CD4-positive, alpha-beta memory T cell (primary cell): Measurements from ENCODE around the gene ARPP21. TPM values are rescaled to one million over a fixed set of nuclear protein-coding genes. Genes with fewer than 3 reads are reported as not detected.
"Not testable (repeated sequence)": the region's sequence is repeated elsewhere in the genome, so short reads cannot be mapped to it uniquely, and the experiment has no call there.

Source experiments
- CTCF ChIA-PET: fragments of 350-600 bp; sonication (Branson Sonifier 250); formaldehyde crosslinking; loops from one replicate; lab custom pipeline; 2021; ENCODE audit warnings: inconsistent platforms; ENCODE audit not compliant: partially characterized antibody; lab: Charles Lee
- POLR2A ChIA-PET: fragments of 350-600 bp; sonication (Branson Sonifier 250); formaldehyde crosslinking; loops from one replicate; lab custom pipeline; 2021; ENCODE audit not compliant: partially characterized antibody; lab: Charles Lee
- DNase-seq, 5 donors: peaks; one replicate each; pipeline versions ENCODE4 v3.0.0 to v3.0.0-alpha.2; 2020 to 2022; ENCODE audit warnings: mixed read lengths in 1 of 5
- H3K27ac ChIP-seq: one replicate; pipeline ENCODE4 v1.7.0; 2013; ENCODE audit warnings: low read depth, low read length
- H3K27me3 ChIP-seq: 2 replicates; pipeline ENCODE4 v1.7.0; 2013; ENCODE audit warnings: mild to moderate bottlenecking, low read length, moderate library complexity; ENCODE audit not compliant: insufficient read depth
- H3K36me3 ChIP-seq: 2 replicates; pipeline ENCODE4 v1.7.0; 2013; ENCODE audit warnings: mild to moderate bottlenecking, low read length, moderate library complexity; ENCODE audit not compliant: insufficient read depth
- H3K4me1 ChIP-seq: 2 replicates; pipeline ENCODE4 v1.7.0; 2013; ENCODE audit warnings: mild to moderate bottlenecking, low read length, moderate library complexity; ENCODE audit not compliant: insufficient read depth
- H3K4me3 ChIP-seq, 2 donors: one replicate each; pipeline ENCODE4 v1.7.0; 2013; ENCODE audit warnings: low read length in 2 of 2, mild to moderate bottlenecking in 1 of 2
- H3K9me3 ChIP-seq, 2 donors: one replicate each; pipeline ENCODE4 v1.7.0; 2013; ENCODE audit warnings: low read length in 2 of 2, control low read depth in 1 of 2; ENCODE audit not compliant: control insufficient read depth in 1 of 2
- H3K27ac Mint-ChIP-seq, 7 donors: one replicate each; pipeline ENCODE4 v1.8.0; 2020 to 2021; ENCODE audit warnings: mixed read lengths in 7 of 7, mild to moderate bottlenecking in 6 of 7, inconsistent platforms in 3 of 7, moderate library complexity in 3 of 7
- H3K27me3 Mint-ChIP-seq, 2 donors: one replicate each; pipeline ENCODE4 v1.8.0; 2020 to 2021; ENCODE audit warnings: mixed read lengths in 2 of 2
- H3K36me3 Mint-ChIP-seq, 2 donors: one replicate each; pipeline ENCODE4 v1.8.0; 2020 to 2021; ENCODE audit warnings: mixed read lengths in 2 of 2, inconsistent platforms in 1 of 2, mild to moderate bottlenecking in 1 of 2
- H3K4me1 Mint-ChIP-seq, 4 donors: one replicate each; pipeline ENCODE4 v1.8.0; 2020 to 2021; ENCODE audit warnings: mixed read lengths in 4 of 4, mild to moderate bottlenecking in 1 of 4
- H3K4me3 Mint-ChIP-seq, 8 donors: one replicate each; pipeline ENCODE4 v1.8.0; 2020 to 2021; ENCODE audit warnings: mixed read lengths in 8 of 8, mild to moderate bottlenecking in 7 of 8, moderate library complexity in 6 of 8, inconsistent platforms in 3 of 8
- H3K9me3 Mint-ChIP-seq, 8 donors: one replicate each; pipeline ENCODE4 v1.8.0; 2020 to 2021; ENCODE audit warnings: mixed read lengths in 8 of 8, mild to moderate bottlenecking in 5 of 8, inconsistent platforms in 3 of 8, moderate library complexity in 1 of 8
- intact Hi-C: fragments of 100-400 bp; cut with micrococcal nuclease; formaldehyde crosslinking; loops from one replicate; pipeline ENCODE4 v1.15.1; 2023
- polyA plus RNA-seq, 2 donors: library from polyadenylated mRNA; unstranded; fragments of 300-500 nt; fragmentation: Illumina TruSeq; gene quantifications; one replicate each; pipeline ENCODE4 v1.2.3, GENCODE V29; 2021
- total RNA-seq, 2 experiments: library from RNA; stranded (reverse); gene quantifications; one replicate each; pipeline ENCODE4 v1.2.3, GENCODE V29; 2021

The ARPP21 gene
- total and polyA plus RNA-seq, 4 experiments from 2014 or later, result not detected

- DNase-seq, result no peak
- Histone ChIP-seq H3K27ac (no peak overlapping the region), H3K4me1 (no peaks in the 10 kb centered on the region), H3K36me3 (no peaks in the 10 kb centered on the region), H3K9me3 (no peaks in the 10 kb centered on the region), H3K27me3 (no peaks in the 10 kb centered on the region), H3K4me3 (no peak overlapping the region)
- no peaks in the 10 kb centered on the region for H3K4me1 Mint-ChIP-seq
- H3K4me3 Mint-ChIP-seq, result no peak overlapping the region
- peaks cover 0 to 11% (median 3%) of the 10 kb centered on the region in 8 donors for H3K9me3 Mint-ChIP-seq
- no peaks in the 10 kb centered on the region for H3K36me3 Mint-ChIP-seq
- H3K27ac Mint-ChIP-seq, result no peak overlapping the region
- intact Hi-C loops, result no loop called here
- no peaks in the 10 kb centered on the region for H3K27me3 Mint-ChIP-seq
- ChIA-PET CTCF (no interaction called here), POLR2A (no interaction called here)
Measured at GRCh38 chr3:35602395-35602936, 36.9 kb upstream of the ARPP21 start.

- Mint-ChIP-seq H3K27me3 (no peaks in the 10 kb centered on the region), H3K27ac (no peak overlapping the region), H3K4me1 (no peaks in the 10 kb centered on the region), H3K4me3 (no peak overlapping the region), H3K9me3 (peaks cover 0 to 10% (median 3%) of the 10 kb centered on the region in 8 donors), H3K36me3 (no peaks in the 10 kb centered on the region)
- ChIA-PET POLR2A (no interaction called here), CTCF (no interaction called here)
- Histone ChIP-seq H3K27ac (no peak overlapping the region), H3K27me3 (no peaks in the 10 kb centered on the region), H3K4me1 (no peaks in the 10 kb centered on the region), H3K36me3 (no peaks in the 10 kb centered on the region), H3K9me3 (no peaks in the 10 kb centered on the region), H3K4me3 (no peak overlapping the region)
- intact Hi-C loops, result no loop called here
- no peak for DNase-seq
Measured at GRCh38 chr3:35616346-35616745, 23.0 kb upstream of the ARPP21 start.

- H3K9me3 ChIP-seq, result no peaks in the 10 kb centered on the region
- Mint-ChIP-seq H3K27ac (no peak overlapping the region), H3K27me3 (no peaks in the 10 kb centered on the region), H3K4me1 (no peaks in the 10 kb centered on the region), H3K36me3 (no peaks in the 10 kb centered on the region), H3K9me3 (peaks cover 0 to 7% (median 2%) of the 10 kb centered on the region in 8 donors), H3K4me3 (no peak overlapping the region)
- H3K27me3 ChIP-seq, result no peaks in the 10 kb centered on the region
- ChIA-PET CTCF (no interaction called here), POLR2A (no interaction called here)
- no peaks in the 10 kb centered on the region for H3K4me1 ChIP-seq
- no peak overlapping the region for H3K27ac ChIP-seq
- no peaks in the 10 kb centered on the region for H3K36me3 ChIP-seq
- no peak overlapping the region for H3K4me3 ChIP-seq
- intact Hi-C loops, result no loop called here
- no peak for DNase-seq
Measured at GRCh38 chr3:35617370-35617769, 22.0 kb upstream of the ARPP21 start.

- H3K4me3 ChIP-seq, H3K9me3 Mint-ChIP-seq, H3K27me3 Mint-ChIP-seq, H3K27ac Mint-ChIP-seq, H3K9me3 ChIP-seq, H3K36me3 ChIP-seq, H3K27me3 ChIP-seq, POLR2A ChIA-PET, H3K4me1 ChIP-seq, H3K36me3 Mint-ChIP-seq, H3K4me3 Mint-ChIP-seq, CTCF ChIA-PET, DNase-seq, H3K4me1 Mint-ChIP-seq, H3K27ac ChIP-seq, intact Hi-C loops: not testable (repeated sequence)
Measured at GRCh38 chr3:35620238-35620637, 19.1 kb upstream of the ARPP21 start.

- ChIA-PET CTCF (no interaction called here), POLR2A (no interaction called here)
- H3K9me3 ChIP-seq, result no peaks in the 10 kb centered on the region
- Mint-ChIP-seq H3K9me3 (peaks cover 0 to 5% (median under 1%) of the 10 kb centered on the region in 8 donors), H3K36me3 (no peaks in the 10 kb centered on the region), H3K27me3 (no peaks in the 10 kb centered on the region), H3K4me3 (no peak overlapping the region), H3K4me1 (no peaks in the 10 kb centered on the region), H3K27ac (no peak overlapping the region)
- intact Hi-C loops, result no loop called here
- no peaks in the 10 kb centered on the region for H3K27me3 ChIP-seq
- no peaks in the 10 kb centered on the region for H3K36me3 ChIP-seq
- H3K27ac ChIP-seq, result no peak overlapping the region
- no peak for DNase-seq
- H3K4me3 ChIP-seq, result no peak overlapping the region
- H3K4me1 ChIP-seq, result no peaks in the 10 kb centered on the region
Measured at GRCh38 chr3:35624698-35625097, 14.6 kb upstream of the ARPP21 start.

GRCh38 chr3:35633332-35634124, 5.8 kb upstream of the ARPP21 start:
- peaks cover 0 to 2% of the 10 kb centered on the region in 2 donors for H3K27me3 Mint-ChIP-seq
- no peaks in the 10 kb centered on the region for H3K36me3 ChIP-seq
- POLR2A ChIA-PET, result no interaction called here
- H3K4me1 ChIP-seq, result no peaks in the 10 kb centered on the region
- H3K27ac ChIP-seq, result no peak overlapping the region
- no peak overlapping the region for H3K27ac Mint-ChIP-seq
- no peaks in the 10 kb centered on the region for H3K4me1 Mint-ChIP-seq
- CTCF ChIA-PET, result no interaction called here
- H3K9me3 Mint-ChIP-seq, result peaks cover 0 to 5% (median 3%) of the 10 kb centered on the region in 8 donors
- H3K4me3 ChIP-seq, result no peak overlapping the region
- H3K4me3 Mint-ChIP-seq, result no peak overlapping the region
- DNase-seq, result no peak
- no peaks in the 10 kb centered on the region for H3K9me3 ChIP-seq
- intact Hi-C loops, result no loop called here
- H3K27me3 ChIP-seq, result no peaks in the 10 kb centered on the region
- H3K36me3 Mint-ChIP-seq, result no peaks in the 10 kb centered on the region

GRCh38 chr3:35635407-35635806, 3.9 kb upstream of the ARPP21 start:
- H3K4me3 Mint-ChIP-seq, result peak overlapping the region in 1 of 8 donors; percentile 63
- no peak overlapping the region for H3K27ac Mint-ChIP-seq
- no peaks in the 10 kb centered on the region for H3K9me3 ChIP-seq
- peaks cover 0 to 14% (median 5%) of the 10 kb centered on the region in 8 donors for H3K9me3 Mint-ChIP-seq
- ChIA-PET CTCF (no interaction called here), POLR2A (no interaction called here)
- H3K27me3 ChIP-seq, result no peaks in the 10 kb centered on the region
- intact Hi-C loops, result no loop called here
- no peaks in the 10 kb centered on the region for H3K36me3 ChIP-seq
- H3K27ac ChIP-seq, result no peak overlapping the region
- no peaks in the 10 kb centered on the region for H3K36me3 Mint-ChIP-seq
- no peak for DNase-seq
- no peaks in the 10 kb centered on the region for H3K4me1 ChIP-seq
- H3K4me1 Mint-ChIP-seq, result peaks cover 0 to 4% (median 2%) of the 10 kb centered on the region in 4 donors
- no peak overlapping the region for H3K4me3 ChIP-seq
- H3K27me3 Mint-ChIP-seq, result peaks cover 3 to 12% of the 10 kb centered on the region in 2 donors
